HEK293T (cell line): ENCODE data around the gene FAHD2A.

Experiments
- BHLHE40 ChIP-seq: fragments of 450-650 bp; IDR thresholded peaks from 2 replicates; pipeline ENCODE4 v1.6.1; 2016; ENCODE audit warnings: mild to moderate bottlenecking, moderate library complexity, borderline replicate concordance
- FOXK2 ChIP-seq: fragments of 450-650 bp; IDR thresholded peaks from 2 replicates; pipeline ENCODE4 v1.6.1; 2016; ENCODE audit warnings: mild to moderate bottlenecking
- HDGF ChIP-seq: fragments of 450-650 bp; IDR thresholded peaks from 2 replicates; pipeline ENCODE4 v1.6.1; 2017; ENCODE audit warnings: antibody characterized with exemption, borderline replicate concordance
- L3MBTL2 ChIP-seq: fragments of 450-650 bp; conservative IDR thresholded peaks from 2 replicates; pipeline ENCODE4 v1.6.1; 2016; ENCODE audit warnings: mild to moderate bottlenecking
- LEF1 ChIP-seq: fragments of 450-650 bp; IDR thresholded peaks from 2 replicates; pipeline ENCODE4 v1.6.1; 2017; ENCODE audit warnings: mild to moderate bottlenecking, borderline replicate concordance
- SP1 ChIP-seq: fragments of 450-650 bp; IDR thresholded peaks from 2 replicates; pipeline ENCODE4 v1.6.1; 2017
- TARDBP ChIP-seq: fragments of 450-650 bp; IDR thresholded peaks from 2 replicates; pipeline ENCODE4 v1.6.1; 2016
- TF ChIP-seq, protein P1 (sequence below): fragments of 450-650 bp; IDR thresholded peaks from 2 replicates; pipeline ENCODE4 v1.6.1; 2016

DNA sequence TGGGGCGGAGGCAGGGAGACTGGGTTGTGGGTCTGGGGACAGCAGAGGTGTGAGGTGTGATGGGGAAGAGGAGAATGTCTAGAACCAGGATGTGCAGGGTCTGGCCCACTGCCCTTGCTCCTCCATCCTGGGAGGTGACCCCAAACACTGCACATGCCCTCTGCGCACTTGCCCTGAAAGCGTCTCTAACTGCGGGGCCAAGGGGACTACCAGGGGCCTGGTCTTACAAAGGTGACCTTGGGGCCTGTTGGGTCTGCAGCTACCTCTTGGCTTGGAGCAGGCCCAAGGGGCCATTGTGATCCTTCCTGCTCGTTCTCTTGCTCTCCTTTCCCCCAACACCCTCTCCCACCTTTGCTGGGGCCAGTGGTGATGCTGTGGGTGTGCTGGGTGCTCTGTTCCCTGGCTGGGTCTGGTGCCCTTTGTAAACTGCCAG lies 48.0 kb upstream of the FAHD2A start:
- TF ChIP-seq HDGF = no peak
- TF ChIP-seq SP1 = no peak
- no peak for TF ChIP-seq BHLHE40
- no peak for TF ChIP-seq LEF1
- TF ChIP-seq, protein P1, sequence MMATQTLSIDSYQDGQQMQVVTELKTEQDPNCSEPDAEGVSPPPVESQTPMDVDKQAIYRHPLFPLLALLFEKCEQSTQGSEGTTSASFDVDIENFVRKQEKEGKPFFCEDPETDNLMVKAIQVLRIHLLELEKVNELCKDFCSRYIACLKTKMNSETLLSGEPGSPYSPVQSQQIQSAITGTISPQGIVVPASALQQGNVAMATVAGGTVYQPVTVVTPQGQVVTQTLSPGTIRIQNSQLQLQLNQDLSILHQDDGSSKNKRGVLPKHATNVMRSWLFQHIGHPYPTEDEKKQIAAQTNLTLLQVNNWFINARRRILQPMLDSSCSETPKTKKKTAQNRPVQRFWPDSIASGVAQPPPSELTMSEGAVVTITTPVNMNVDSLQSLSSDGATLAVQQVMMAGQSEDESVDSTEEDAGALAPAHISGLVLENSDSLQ = no peak
- no peak for TF ChIP-seq L3MBTL2
- no peak for TF ChIP-seq TARDBP
- TF ChIP-seq FOXK2 = no peak
